GM13977 (cell line): ENCODE data around the gene KIAA0232.
"Not testable (repeated sequence)": the region's sequence is repeated elsewhere in the genome, so short reads cannot be mapped to it uniquely, and the experiment has no call there.

Experiments used
- DNase-seq: peaks from one replicate; pipeline ENCODE4 v3.0.0; 2012; ENCODE audit warnings: low spot score
- CTCF ChIP-seq: IDR thresholded peaks from 2 replicates; pipeline ENCODE4 v1.5.1; 2012; ENCODE audit warnings: mild to moderate bottlenecking, control low read depth; ENCODE audit not compliant: insufficient read depth; ENCODE audit errors: extremely low read depth, missing control alignments
- in situ Hi-C: fragments of 300-500 bp; cut with MboI; formaldehyde crosslinking; loops from one replicate; pipeline ENCODE4 v1.12.0; 2022; ENCODE audit warnings: low sequenced_read_pairs, low pct_unique_long_range_greater_than_20kb, mixed read lengths, inconsistent platforms; ENCODE audit not compliant: unreplicated experiment

The KIAA0232 gene

DNA sequence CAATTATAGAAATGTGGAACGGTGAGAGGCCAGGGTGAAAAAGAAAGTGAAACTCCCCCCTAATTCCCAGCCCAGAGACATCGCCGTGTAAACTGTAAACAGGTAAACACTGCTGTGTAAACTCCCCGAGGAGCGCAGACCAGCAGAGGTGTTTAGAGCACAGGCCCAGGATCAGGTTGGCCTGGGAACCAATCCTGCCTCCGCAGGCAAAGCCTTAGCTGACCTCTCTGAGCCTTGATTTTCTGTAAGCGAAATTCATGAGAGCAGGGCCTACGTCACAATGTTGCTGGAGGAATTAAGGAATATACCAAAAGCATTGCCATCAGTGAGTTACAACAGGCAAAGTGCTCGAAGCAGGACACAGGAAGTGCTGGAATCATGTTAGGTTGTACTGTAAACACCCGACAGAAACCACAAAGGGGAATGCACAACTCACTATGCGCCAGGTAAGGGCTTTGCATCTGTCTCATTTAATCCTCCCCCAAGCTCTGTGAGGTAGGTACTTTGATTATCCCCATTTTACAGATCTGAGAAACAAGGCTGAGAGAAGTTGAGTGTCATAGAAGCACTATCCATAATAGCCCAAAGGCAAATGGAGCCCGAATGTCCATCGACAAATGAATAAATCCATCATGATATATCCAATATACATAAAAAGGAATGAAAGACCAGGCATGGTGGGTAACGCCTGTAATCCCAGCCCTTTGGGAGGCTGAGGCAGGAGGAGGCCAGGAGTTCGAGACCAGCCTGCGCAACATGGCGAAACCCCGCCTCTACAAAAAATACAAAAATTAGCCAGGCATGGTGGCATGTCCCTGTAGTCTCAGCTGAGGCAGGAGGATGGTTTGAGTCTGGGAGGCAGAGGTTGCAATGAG, 30.7 kb upstream of the KIAA0232 start:
- TF ChIP-seq CTCF: no peak
- no peak for DNase-seq
- in situ Hi-C loops: no loop called here

DNA sequence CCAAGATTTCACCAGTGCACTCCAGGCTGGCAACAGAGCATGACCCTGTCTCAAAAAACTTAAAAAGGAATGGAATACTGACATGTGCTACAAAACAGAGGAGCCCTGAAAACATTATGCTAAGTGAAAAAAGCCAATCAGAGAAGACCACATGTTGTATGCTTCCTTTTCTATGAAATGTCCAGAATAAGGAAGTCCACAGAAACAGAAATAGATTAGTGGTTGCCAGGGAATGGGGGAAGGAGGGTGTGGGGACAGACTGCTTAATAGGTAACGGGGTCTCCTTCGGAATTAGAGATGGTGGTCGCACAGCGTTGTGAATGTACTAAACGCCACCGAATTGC, 30.1 kb upstream of the KIAA0232 start:
- DNase-seq: no peak
- TF ChIP-seq CTCF: no peak
- in situ Hi-C loops: no loop called here

- DNase-seq: no peak
Measured at GRCh38 chr4:6753103-6753560, 29.4 kb upstream of the KIAA0232 start.

GRCh38 chr4:6753891-6754290, 28.6 kb upstream of the KIAA0232 start:
- no peak for TF ChIP-seq CTCF
- in situ Hi-C loops: no loop called here
- no peak for DNase-seq

More at GRCh38 chr4:6753103-6753560, 29.4 kb upstream of the KIAA0232 start:
- no peak for TF ChIP-seq CTCF
- in situ Hi-C loops: no loop called here

GRCh38 chr4:6754481-6755087, 27.9 kb upstream of the KIAA0232 start:
- in situ Hi-C loops: no loop called here
- TF ChIP-seq CTCF: no peak

GRCh38 chr4:6755088-6755753, 27.3 kb upstream of the KIAA0232 start:
- no peak for TF ChIP-seq CTCF
- no peak for DNase-seq
- in situ Hi-C loops: no loop called here

More at GRCh38 chr4:6754481-6755087, 27.9 kb upstream of the KIAA0232 start:
- DNase-seq: no peak

GRCh38 chr4:6756345-6756744, 26.2 kb upstream of the KIAA0232 start:
- in situ Hi-C loops, DNase-seq: not testable (repeated sequence)
